ENCODE data around the gene ADGRE3.
"Not testable (repeated sequence)": the region's sequence is repeated elsewhere in the genome, so short reads cannot be mapped to it uniquely, and the experiment has no call there.

The ADGRE3 gene

DNA sequence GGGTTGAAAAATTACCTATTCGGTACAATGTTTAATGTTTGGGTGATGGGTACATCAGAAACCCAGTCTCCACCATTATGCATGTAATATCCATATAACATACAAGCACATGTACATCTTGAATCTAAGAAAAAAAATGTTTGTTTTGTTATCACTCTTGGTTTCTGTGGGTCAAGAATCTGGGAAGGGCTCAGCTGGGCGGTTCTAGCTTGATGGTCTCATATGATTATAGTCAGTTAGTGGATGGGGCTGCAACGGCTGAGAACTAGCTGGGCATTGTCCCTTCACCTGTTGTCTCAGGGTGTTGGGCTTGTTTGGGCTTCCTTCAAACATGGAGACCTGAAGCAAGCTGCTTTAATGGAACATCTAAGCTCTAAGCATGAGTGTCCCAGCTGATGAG, 4.7 kb downstream of the ADGRE3 start:
- no peak for DNase-seq

DNA sequence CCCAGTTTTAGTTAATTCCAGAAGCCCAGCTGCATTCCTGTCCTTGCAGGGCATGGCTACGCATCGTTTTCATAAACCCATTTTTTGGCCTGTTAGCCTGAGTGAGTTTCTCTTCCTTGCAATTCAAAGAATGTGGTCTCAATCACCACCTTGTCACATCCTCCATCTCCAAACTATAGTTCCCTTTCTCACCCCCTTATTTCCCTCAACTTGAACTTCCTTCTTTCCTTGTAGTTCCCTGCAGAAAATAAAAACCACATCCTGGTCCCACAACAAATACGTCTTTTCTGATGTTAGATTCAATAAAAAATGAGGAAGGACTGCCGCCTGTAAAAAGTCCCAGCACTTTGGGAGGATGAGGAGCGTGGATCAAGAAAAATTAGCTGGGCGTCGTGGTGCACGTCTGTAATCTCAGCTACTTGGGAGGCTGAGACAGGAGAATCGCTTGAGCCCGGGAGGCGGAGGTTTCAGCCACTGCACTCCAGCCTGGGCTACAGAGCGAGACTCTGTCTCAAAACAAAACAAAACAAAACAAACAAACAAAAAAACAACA, 13.2 kb downstream of the ADGRE3 start:
- peak in 1 of 2 donors; percentile 30 for DNase-seq

- no peak for DNase-seq
Measured at GRCh38 chr19:14659874-14660489, 14.7 kb downstream of the ADGRE3 start.

DNA sequence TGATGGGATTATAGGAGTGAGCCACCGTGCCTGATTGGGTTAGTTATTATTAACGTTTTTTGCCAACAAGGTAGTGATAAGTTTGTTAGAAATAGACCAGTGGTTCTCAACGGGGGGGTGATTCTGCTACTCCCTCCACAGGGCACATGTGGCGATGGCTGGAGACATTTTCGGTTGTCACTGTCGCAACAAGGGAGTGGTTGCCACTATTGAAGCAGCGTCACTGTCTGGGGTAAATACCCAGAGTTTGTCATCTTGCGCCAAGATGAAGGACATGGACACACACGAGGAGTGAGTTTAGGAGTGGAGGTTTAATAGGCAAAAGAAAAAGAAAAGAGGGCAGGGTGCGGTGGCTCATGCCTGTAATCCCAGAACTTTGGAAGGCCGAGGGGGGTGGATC, 18.9 kb downstream of the ADGRE3 start:
- DNase-seq, result no peak

GRCh38 chr19:14654786-14655560, 19.7 kb downstream of the ADGRE3 start:
- DNase-seq, result no peak

DNA sequence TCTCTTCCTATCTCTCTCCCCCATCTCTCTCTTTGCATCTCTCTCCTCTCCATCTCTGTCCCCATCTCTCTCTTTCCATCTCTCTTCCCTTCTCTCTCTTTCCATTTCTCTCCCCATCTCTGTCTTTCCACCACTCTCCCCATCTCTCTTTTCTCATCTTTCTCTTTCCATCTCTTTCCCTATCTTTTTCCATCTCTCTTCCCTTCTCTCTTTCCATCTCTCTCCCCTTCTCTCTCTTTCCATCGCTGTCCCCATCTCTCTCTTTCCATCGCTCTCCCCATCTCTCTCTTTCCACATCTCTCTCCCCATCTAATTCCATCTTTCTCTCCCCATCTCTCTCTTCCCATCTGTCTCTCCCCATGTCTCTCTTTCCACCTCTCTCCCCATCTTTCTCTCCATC, 24.5 kb downstream of the ADGRE3 start:
- DNase-seq, result no peak

DNA sequence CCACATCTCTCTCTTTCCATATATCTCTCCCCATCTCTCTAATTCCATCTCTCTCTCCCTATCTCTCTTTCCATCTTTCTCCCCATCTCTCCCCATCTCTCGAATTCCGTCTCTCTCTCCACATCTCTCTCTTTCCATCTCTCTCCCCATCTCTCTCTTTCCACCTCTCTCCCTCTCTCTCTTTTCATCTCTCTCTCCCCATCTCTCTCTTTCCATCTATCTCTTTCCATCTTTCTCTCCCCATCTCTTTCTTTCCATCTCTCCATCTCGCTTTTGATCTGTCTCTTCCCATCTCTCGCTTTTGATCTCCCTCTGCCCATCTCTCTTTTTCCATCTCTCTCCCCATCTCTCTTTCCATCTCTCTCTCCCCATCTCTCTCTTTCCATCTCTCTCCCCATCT, 25.6 kb downstream of the ADGRE3 start:
- no peak for DNase-seq

GRCh38 chr19:14648506-14648905, 26.1 kb downstream of the ADGRE3 start:
- DNase-seq, result no peak

DNA sequence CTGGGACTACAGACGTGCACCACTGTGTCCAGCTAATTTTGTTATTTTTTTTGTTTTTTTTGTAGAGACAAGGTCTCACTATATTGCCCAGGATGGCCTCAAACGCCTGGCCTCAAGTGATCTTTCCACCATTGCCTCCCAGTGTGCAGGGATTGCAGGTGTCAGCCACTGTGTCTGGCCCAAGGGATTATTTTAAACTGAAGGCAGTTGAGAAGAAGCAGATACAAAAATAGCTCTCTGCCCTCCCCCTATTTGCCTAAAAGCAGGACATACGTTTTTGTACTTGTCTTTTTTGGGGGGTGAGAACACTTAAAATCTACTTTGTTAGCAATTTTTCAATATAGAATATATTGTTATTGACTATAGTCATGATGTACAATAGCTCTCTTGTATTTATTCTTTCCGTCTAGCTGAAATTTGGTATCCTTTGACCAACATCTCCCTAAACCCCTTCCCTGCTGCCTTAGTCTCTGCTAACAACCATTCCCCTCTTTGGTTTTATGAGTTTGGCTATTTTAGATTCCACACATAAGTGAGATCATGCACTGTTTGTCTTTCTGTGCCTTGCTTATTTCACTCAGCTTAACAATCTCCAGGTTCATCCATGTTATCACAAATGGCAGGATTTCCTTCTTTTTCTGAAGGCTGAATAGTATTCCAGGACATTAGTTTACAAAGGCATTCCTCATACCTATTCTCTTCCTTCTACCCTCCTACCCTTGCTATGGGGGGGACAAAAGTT, 34.9 kb downstream of the ADGRE3 start:
- no peak for DNase-seq

GRCh38 chr19:14632286-14632685, 42.4 kb downstream of the ADGRE3 start:
- DNase-seq, result peak; percentile 30 to 32

GRCh38 chr19:14629557-14629956, 45.1 kb downstream of the ADGRE3 start:
- no peak for DNase-seq

DNA sequence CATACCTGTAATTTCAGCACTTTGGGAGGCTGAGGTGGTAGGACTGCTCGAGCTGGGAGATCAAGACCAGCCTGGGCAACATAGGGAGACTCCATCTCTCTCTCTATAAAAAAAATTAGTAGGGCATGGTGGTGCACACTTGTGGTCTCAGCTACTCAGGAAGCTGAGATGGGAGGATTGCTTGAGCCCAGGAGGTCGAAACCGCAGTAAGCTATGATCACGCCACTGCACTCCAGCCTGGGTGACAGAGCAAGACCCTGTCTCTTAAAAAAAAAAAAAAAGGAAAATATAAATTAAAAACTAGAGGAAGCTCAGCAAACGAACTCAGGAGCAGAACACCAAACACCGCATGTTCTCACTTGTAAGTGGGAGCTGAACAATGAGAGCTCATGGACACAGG, 50.2 kb downstream of the ADGRE3 start:
- DNase-seq, result not testable (repeated sequence)

GRCh38 chr19:14619404-14619803, 55.2 kb downstream of the ADGRE3 start:
- DNase-seq, result no peak

- DNase-seq, result peak in 1 of 2 donors; percentile 13
Measured at GRCh38 chr19:14616407-14616806, 58.2 kb downstream of the ADGRE3 start.

- DNase-seq, result no peak
Measured at GRCh38 chr19:14615623-14616022, 59.0 kb downstream of the ADGRE3 start.

DNA sequence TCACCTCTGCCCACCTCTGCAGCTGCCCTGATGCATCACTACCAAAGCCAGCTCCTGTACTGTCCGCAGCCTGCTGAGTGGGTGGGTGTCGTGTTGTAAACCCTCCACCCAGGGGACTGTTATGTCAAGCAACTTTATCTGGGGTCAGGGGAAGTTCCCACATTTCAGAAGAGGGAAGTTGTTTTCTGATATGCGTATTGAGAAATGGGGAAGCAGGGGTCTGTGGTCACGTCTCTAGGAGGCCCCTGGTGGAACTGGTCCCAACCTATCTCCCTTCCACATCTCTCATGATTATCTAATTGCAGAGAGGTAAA, 60.6 kb downstream of the ADGRE3 start:
- DNase-seq, result peak; percentile 19 to 67

- DNase-seq, result peak in 1 of 2 donors; percentile 20
Measured at GRCh38 chr19:14613399-14614098, 61.1 kb downstream of the ADGRE3 start.

DNA sequence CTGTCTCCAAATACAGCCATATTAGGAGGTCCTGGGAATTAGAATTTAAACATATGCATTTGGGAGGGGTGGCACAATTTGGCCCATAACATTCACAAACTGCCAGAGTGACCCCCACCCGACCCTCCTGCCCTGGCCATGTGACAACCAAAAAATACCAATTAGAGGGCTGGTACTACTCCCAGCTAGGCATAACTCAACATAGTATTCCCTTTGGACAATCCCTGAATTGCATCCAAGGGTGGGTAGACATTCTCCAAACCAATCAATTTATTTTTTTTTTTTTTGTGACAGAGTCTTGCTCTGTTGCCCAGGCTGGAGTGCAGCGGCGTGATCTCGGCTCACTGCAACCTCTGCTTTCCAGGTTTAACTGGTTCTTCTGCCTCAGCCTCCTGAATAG, 62.0 kb downstream of the ADGRE3 start:
- no peak for DNase-seq

DNA sequence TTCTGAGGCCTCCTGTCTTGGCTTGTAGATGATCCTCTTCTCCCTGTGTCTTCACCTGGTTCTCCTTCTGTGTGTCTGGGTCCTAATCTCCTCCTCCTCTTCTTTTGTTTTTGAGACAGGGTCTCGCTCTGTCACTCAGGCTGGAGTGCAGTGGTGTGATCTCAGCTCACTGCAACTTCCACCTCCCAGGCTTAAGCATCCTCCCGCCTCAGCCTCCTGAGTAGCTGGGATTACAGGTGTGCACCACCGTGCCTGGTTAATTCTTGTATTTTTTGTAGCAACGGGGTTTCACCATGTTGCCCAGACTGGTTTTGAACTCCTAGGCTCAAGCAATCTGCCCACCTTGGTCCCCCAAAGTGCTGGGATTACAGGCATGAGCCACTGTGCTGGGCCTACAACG, 62.4 kb downstream of the ADGRE3 start:
- DNase-seq, result not testable (repeated sequence)

DNA sequence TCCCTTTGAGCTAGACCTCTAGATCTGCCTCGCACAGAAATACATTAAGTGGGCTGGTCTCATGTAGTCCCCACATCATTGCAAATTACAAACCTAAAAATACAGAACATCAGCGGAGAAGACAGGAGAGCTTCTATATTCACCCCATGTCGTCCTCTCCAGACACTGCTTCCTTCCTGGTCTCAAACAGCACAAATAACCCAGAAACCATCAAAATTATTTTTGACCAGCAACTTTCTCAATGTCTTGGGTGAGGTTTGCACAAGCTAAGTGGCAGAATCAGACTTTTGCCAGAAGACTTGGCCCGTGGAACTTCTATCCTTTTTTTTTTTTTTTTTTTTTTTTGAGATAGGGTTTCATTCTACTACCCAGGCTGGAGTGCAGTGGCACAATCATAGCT, 63.6 kb downstream of the ADGRE3 start:
- no peak for DNase-seq

DNA sequence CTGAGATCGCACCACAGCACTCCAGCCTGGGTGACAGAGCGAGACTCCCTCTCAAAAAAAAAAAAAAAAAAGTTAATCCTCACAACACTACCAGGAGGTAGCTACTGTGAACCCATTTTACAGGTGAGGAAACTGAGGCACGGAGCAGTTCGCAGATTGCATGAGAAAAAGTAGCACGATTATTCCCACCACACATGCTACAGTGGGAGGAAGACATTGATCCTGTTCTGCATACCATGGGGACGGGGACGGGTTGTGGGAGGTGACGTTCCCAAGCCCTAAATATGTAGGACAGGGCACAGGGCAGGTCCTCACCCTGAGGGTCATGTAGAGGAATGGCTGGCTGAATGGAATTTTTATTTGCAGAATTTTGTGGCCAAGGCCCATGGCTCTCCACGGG, 68.0 kb downstream of the ADGRE3 start:
- no peak for DNase-seq

DNA sequence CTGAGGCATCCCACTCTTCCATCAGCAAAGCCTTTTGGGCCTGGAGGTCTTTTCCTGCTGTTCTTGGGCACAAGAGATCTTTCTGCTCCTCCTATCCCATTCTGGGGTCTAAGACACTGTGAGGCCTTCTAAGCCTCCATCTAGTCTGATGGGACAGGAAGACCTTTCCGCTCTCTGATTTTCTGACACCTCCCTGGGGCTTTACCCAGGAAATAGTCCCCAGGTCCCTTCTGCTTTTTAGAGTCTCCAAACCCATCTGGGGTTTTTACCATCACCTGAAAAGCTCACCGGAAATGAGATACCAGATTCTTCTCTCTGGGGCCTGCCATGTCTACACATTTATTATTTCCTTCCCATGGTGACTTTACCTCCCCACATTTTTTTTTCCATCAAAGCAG, 70.7 kb downstream of the ADGRE3 start:
- DNase-seq, result peak in 1 of 2 donors; percentile 45

GRCh38 chr19:14599548-14600147, 75.0 kb downstream of the ADGRE3 start:
- DNase-seq, result no peak
